Measurements from ENCODE around the gene FHAD1.

DNA sequence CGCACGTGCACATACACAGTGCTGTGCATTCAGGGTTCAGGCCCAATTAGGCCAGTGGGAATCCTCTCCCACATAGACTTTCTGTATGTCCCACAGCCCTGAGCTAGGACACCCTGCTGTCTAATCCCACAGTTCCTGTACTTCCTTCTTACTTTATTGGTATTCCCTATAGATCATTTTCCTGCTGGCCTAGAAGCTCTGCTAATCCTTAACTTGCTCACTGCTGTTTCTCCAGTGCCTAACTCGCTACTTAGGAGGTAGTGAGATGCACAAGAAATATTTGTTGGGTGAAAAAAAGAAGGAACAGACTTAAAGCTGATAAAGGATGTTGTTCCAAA, 34.1 kb upstream of the FHAD1 start:
- TF ChIP-seq POLR2AphosphoS2 (IDR thresholded peaks at IDR 0.05; ENCODE audit: low read depth, low read length) (no peak), ZSCAN29 (IDR thresholded peaks at IDR 0.05) (no peak), BCL11A (IDR thresholded peaks at IDR 0.05; ENCODE audit: low read depth, low read length) (no peak), FOXM1 (IDR thresholded peaks at IDR 0.05; ENCODE audit: low read depth, low read length) (no peak), RAD21 (IDR thresholded peaks at IDR 0.05; ENCODE audit: insufficient read depth, low read depth, low read length) (no peak), TCF12 (IDR thresholded peaks at IDR 0.05; ENCODE audit: low read depth, low read length) (no peak), EP300 (IDR thresholded peaks at IDR 0.05; ENCODE audit: borderline replicate concordance in 1 of 2, control insufficient read depth in 1 of 2, low read depth in 2 of 2, low read length in 2 of 2) (no peak), CHD2 (IDR thresholded peaks at IDR 0.05; ENCODE audit: borderline replicate concordance, low read depth, low read length) (no peak)
- TF ChIP-seq, protein P1, sequence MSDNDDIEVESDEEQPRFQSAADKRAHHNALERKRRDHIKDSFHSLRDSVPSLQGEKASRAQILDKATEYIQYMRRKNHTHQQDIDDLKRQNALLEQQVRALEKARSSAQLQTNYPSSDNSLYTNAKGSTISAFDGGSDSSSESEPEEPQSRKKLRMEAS (IDR thresholded peaks at IDR 0.05; ENCODE audit: low read depth, low read length): no peak
- TF ChIP-seq, protein P2, sequence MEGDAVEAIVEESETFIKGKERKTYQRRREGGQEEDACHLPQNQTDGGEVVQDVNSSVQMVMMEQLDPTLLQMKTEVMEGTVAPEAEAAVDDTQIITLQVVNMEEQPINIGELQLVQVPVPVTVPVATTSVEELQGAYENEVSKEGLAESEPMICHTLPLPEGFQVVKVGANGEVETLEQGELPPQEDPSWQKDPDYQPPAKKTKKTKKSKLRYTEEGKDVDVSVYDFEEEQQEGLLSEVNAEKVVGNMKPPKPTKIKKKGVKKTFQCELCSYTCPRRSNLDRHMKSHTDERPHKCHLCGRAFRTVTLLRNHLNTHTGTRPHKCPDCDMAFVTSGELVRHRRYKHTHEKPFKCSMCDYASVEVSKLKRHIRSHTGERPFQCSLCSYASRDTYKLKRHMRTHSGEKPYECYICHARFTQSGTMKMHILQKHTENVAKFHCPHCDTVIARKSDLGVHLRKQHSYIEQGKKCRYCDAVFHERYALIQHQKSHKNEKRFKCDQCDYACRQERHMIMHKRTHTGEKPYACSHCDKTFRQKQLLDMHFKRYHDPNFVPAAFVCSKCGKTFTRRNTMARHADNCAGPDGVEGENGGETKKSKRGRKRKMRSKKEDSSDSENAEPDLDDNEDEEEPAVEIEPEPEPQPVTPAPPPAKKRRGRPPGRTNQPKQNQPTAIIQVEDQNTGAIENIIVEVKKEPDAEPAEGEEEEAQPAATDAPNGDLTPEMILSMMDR (IDR thresholded peaks at IDR 0.05 in 2 of 3, conservative IDR thresholded peaks at IDR 0.05 in 1 of 3; ENCODE audit: control insufficient read depth in 2 of 3, extremely low read depth in 1 of 3, insufficient read depth in 1 of 3, low read depth in 3 of 3, low read length in 3 of 3): no peak
- TF ChIP-seq, protein P3, sequence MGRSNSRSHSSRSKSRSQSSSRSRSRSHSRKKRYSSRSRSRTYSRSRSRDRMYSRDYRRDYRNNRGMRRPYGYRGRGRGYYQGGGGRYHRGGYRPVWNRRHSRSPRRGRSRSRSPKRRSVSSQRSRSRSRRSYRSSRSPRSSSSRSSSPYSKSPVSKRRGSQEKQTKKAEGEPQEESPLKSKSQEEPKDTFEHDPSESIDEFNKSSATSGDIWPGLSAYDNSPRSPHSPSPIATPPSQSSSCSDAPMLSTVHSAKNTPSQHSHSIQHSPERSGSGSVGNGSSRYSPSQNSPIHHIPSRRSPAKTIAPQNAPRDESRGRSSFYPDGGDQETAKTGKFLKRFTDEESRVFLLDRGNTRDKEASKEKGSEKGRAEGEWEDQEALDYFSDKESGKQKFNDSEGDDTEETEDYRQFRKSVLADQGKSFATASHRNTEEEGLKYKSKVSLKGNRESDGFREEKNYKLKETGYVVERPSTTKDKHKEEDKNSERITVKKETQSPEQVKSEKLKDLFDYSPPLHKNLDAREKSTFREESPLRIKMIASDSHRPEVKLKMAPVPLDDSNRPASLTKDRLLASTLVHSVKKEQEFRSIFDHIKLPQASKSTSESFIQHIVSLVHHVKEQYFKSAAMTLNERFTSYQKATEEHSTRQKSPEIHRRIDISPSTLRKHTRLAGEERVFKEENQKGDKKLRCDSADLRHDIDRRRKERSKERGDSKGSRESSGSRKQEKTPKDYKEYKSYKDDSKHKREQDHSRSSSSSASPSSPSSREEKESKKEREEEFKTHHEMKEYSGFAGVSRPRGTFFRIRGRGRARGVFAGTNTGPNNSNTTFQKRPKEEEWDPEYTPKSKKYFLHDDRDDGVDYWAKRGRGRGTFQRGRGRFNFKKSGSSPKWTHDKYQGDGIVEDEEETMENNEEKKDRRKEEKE (IDR thresholded peaks at IDR 0.05): no peak
- TF ChIP-seq, protein P4, sequence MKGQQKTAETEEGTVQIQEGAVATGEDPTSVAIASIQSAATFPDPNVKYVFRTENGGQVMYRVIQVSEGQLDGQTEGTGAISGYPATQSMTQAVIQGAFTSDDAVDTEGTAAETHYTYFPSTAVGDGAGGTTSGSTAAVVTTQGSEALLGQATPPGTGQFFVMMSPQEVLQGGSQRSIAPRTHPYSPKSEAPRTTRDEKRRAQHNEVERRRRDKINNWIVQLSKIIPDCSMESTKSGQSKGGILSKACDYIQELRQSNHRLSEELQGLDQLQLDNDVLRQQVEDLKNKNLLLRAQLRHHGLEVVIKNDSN (IDR thresholded peaks at IDR 0.05; ENCODE audit: borderline replicate concordance, extremely low read length, insufficient read depth, low read depth, low read length): no peak
